ENCODE data around the gene PPP2R2C.

Gene PPP2R2C

GRCh38 chr4:6420036-6420435, 52.4 kb downstream of the PPP2R2C start:
- 80% methylated on average over 7 of the region's 7 CpGs for WGBS
- no peaks in the 10 kb centered on the region for H3K4me1 ChIP-seq (ENCODE audit: control insufficient read depth, insufficient read depth, low read depth, low read length)
- no peak overlapping the region for H3K4me2 ChIP-seq (ENCODE audit: low read length, poor library complexity, severe bottlenecking)
- no peak overlapping the region for H2BK120ac ChIP-seq (ENCODE audit: low read depth, low read length)
- H2BK15ac ChIP-seq (ENCODE audit: low read depth, poor library complexity, severe bottlenecking): no peak overlapping the region
- peaks cover 12 to 45% of the 10 kb centered on the region in 2 experiments for H3K27me3 ChIP-seq (ENCODE audit: control insufficient read depth in 1 of 2, insufficient read depth in 1 of 2, low read length in 2 of 2)
- H3K9me3 ChIP-seq (ENCODE audit: control insufficient read depth, low read length): no peaks in the 10 kb centered on the region
- no peak overlapping the region for H2AFZ ChIP-seq (ENCODE audit: low read depth, low read length)
- H2BK5ac ChIP-seq (ENCODE audit: low read depth, low read length, poor library complexity, severe bottlenecking): no peak overlapping the region
- no peak overlapping the region for H3K23ac ChIP-seq (ENCODE audit: low read length in 2 of 2)
- H3K4ac ChIP-seq (ENCODE audit: low read depth in 1 of 2, low read length in 2 of 2): no peak overlapping the region
- no peak overlapping the region for H3K4me3 ChIP-seq (ENCODE audit: insufficient read depth in 1 of 2, low read depth in 1 of 2, low read length in 2 of 2)
- no peaks in the 10 kb centered on the region for H3K79me1 ChIP-seq (replicated peaks; ENCODE audit: low read length, poor library complexity, severe bottlenecking)
- no peak overlapping the region for H3K14ac ChIP-seq (ENCODE audit: low read length in 2 of 2)
- H3K9ac ChIP-seq (ENCODE audit: low read length): no peak overlapping the region
- H3K36me3 ChIP-seq (ENCODE audit: control insufficient read depth in 1 of 2, insufficient read depth in 2 of 2, low read depth in 1 of 2, low read length in 2 of 2): no peaks in the 10 kb centered on the region
- H2AK5ac ChIP-seq (ENCODE audit: low read length, severe bottlenecking): no peak overlapping the region
- H3K18ac ChIP-seq (ENCODE audit: low read depth in 1 of 2, low read length in 2 of 2): no peak overlapping the region
- no peak overlapping the region for H4K91ac ChIP-seq (ENCODE audit: low read length)
- no peak overlapping the region for H2BK12ac ChIP-seq (ENCODE audit: low read length in 2 of 2)
- no peak overlapping the region for H4K8ac ChIP-seq (ENCODE audit: low read length)
- DNase-seq: no peak
- no peak overlapping the region for H3K27ac ChIP-seq (ENCODE audit: low read length, poor library complexity, severe bottlenecking)

- 41% methylated on average over 5 of the region's 6 CpGs for WGBS
- H2BK5ac ChIP-seq (ENCODE audit: low read depth, low read length, poor library complexity, severe bottlenecking): no peak overlapping the region
These were observed 52.9 kb downstream of the PPP2R2C start for GRCh38 chr4:6419452-6420028.

DNA sequence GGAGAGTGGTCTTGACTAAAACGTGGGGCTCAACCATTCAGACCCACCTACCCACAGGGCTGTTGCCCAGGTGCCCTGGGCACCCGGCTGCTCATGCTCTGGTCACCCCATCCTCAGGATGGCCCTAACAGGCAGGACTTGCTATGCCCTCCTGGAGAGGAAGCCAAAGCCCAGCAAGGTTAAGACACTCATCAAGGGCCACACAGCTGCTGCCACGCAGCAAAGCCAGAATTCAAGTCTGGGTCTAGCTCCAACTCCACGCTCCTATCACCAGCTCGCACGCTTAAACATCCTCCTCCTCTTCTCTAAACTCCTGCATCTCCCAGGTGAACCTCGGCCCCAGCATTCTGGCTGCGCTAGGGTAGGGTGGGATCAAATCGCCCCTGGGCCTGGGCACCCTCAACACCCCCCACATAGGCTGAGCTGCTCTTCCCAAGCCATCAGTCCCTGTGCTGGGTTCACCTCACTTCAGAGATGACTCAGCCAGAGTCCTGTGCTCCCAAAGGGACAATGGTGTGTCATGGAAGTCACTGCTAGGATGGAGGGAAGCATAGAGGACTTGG, 54.1 kb downstream of the PPP2R2C start:
- Histone ChIP-seq H4K8ac (ENCODE audit: low read length) (no peak overlapping the region), H3K9ac (ENCODE audit: low read length) (no peak overlapping the region), H3K14ac (ENCODE audit: low read length in 2 of 2) (no peak overlapping the region), H3K4me1 (ENCODE audit: control insufficient read depth, insufficient read depth, low read depth, low read length) (no peaks in the 10 kb centered on the region), H3K36me3 (ENCODE audit: control insufficient read depth in 1 of 2, insufficient read depth in 2 of 2, low read depth in 1 of 2, low read length in 2 of 2) (no peaks in the 10 kb centered on the region), H4K91ac (ENCODE audit: low read length) (no peak overlapping the region), H3K4ac (ENCODE audit: low read depth in 1 of 2, low read length in 2 of 2) (no peak overlapping the region), H2BK15ac (ENCODE audit: low read depth, poor library complexity, severe bottlenecking) (no peak overlapping the region), H3K23ac (ENCODE audit: low read length in 2 of 2) (no peak overlapping the region), H2BK120ac (ENCODE audit: low read depth, low read length) (no peak overlapping the region), H2BK5ac (ENCODE audit: low read depth, low read length, poor library complexity, severe bottlenecking) (no peak overlapping the region), H2AK5ac (ENCODE audit: low read length, severe bottlenecking) (no peak overlapping the region), H2AFZ (ENCODE audit: low read depth, low read length) (no peak overlapping the region), H3K18ac (ENCODE audit: low read depth in 1 of 2, low read length in 2 of 2) (no peak overlapping the region), H3K4me2 (ENCODE audit: low read length, poor library complexity, severe bottlenecking) (no peak overlapping the region), H3K79me1 (replicated peaks; ENCODE audit: low read length, poor library complexity, severe bottlenecking) (no peaks in the 10 kb centered on the region), H3K9me3 (ENCODE audit: control insufficient read depth, low read length) (no peaks in the 10 kb centered on the region), H2BK12ac (ENCODE audit: low read length in 2 of 2) (no peak overlapping the region), H3K27ac (ENCODE audit: low read length, poor library complexity, severe bottlenecking) (no peak overlapping the region), H3K27me3 (ENCODE audit: control insufficient read depth in 1 of 2, insufficient read depth in 1 of 2, low read length in 2 of 2) (peaks cover 8 to 43% of the 10 kb centered on the region in 2 experiments), H3K4me3 (ENCODE audit: insufficient read depth in 1 of 2, low read depth in 1 of 2, low read length in 2 of 2) (no peak overlapping the region)
- no peak for DNase-seq
- WGBS: 72% methylated on average over 9 of the region's 9 CpGs

More at GRCh38 chr4:6419452-6420028, 52.9 kb downstream of the PPP2R2C start:
- no peak overlapping the region for H3K4me2 ChIP-seq (ENCODE audit: low read length, poor library complexity, severe bottlenecking)
- H4K8ac ChIP-seq (ENCODE audit: low read length): no peak overlapping the region
- H4K91ac ChIP-seq (ENCODE audit: low read length): no peak overlapping the region
- H3K36me3 ChIP-seq (ENCODE audit: control insufficient read depth in 1 of 2, insufficient read depth in 2 of 2, low read depth in 1 of 2, low read length in 2 of 2): no peaks in the 10 kb centered on the region
- no peaks in the 10 kb centered on the region for H3K4me1 ChIP-seq (ENCODE audit: control insufficient read depth, insufficient read depth, low read depth, low read length)
- H2BK120ac ChIP-seq (ENCODE audit: low read depth, low read length): no peak overlapping the region
- no peaks in the 10 kb centered on the region for H3K79me1 ChIP-seq (replicated peaks; ENCODE audit: low read length, poor library complexity, severe bottlenecking)
- H3K18ac ChIP-seq (ENCODE audit: low read depth in 1 of 2, low read length in 2 of 2): no peak overlapping the region
- no peak for DNase-seq
- no peak overlapping the region for H2AFZ ChIP-seq (ENCODE audit: low read depth, low read length)
- H3K9me3 ChIP-seq (ENCODE audit: control insufficient read depth, low read length): no peaks in the 10 kb centered on the region
- H3K4ac ChIP-seq (ENCODE audit: low read depth in 1 of 2, low read length in 2 of 2): no peak overlapping the region
- peaks cover 12 to 44% of the 10 kb centered on the region in 2 experiments for H3K27me3 ChIP-seq (ENCODE audit: control insufficient read depth in 1 of 2, insufficient read depth in 1 of 2, low read length in 2 of 2)
- no peak overlapping the region for H3K4me3 ChIP-seq (ENCODE audit: insufficient read depth in 1 of 2, low read depth in 1 of 2, low read length in 2 of 2)
- H3K27ac ChIP-seq (ENCODE audit: low read length, poor library complexity, severe bottlenecking): no peak overlapping the region
- H2AK5ac ChIP-seq (ENCODE audit: low read length, severe bottlenecking): no peak overlapping the region
- no peak overlapping the region for H3K9ac ChIP-seq (ENCODE audit: low read length)
- H2BK12ac ChIP-seq (ENCODE audit: low read length in 2 of 2): no peak overlapping the region
- no peak overlapping the region for H2BK15ac ChIP-seq (ENCODE audit: low read depth, poor library complexity, severe bottlenecking)
- no peak overlapping the region for H3K23ac ChIP-seq (ENCODE audit: low read length in 2 of 2)
- H3K14ac ChIP-seq (ENCODE audit: low read length in 2 of 2): no peak overlapping the region

GRCh38 chr4:6417516-6418050, 54.8 kb downstream of the PPP2R2C start:
- H4K8ac ChIP-seq (ENCODE audit: low read length): no peak overlapping the region
- H3K9ac ChIP-seq (ENCODE audit: low read length): no peak overlapping the region
- H3K23ac ChIP-seq (ENCODE audit: low read length in 2 of 2): no peak overlapping the region
- 81% methylated on average over 12 of the region's 12 CpGs for whole genome bisulfite sequencing
- no peak overlapping the region for H2BK15ac ChIP-seq (ENCODE audit: low read depth, poor library complexity, severe bottlenecking)
- no peak overlapping the region for H2BK5ac ChIP-seq (ENCODE audit: low read depth, low read length, poor library complexity, severe bottlenecking)
- no peak overlapping the region for H3K14ac ChIP-seq (ENCODE audit: low read length in 2 of 2)
- peaks cover 8 to 43% of the 10 kb centered on the region in 2 experiments for H3K27me3 ChIP-seq (ENCODE audit: control insufficient read depth in 1 of 2, insufficient read depth in 1 of 2, low read length in 2 of 2)
- no peak overlapping the region for H2BK120ac ChIP-seq (ENCODE audit: low read depth, low read length)
- H3K27ac ChIP-seq (ENCODE audit: low read length, poor library complexity, severe bottlenecking): no peak overlapping the region
- H3K9me3 ChIP-seq (ENCODE audit: control insufficient read depth, low read length): no peaks in the 10 kb centered on the region
- H4K91ac ChIP-seq (ENCODE audit: low read length): no peak overlapping the region
- H3K4me3 ChIP-seq (ENCODE audit: insufficient read depth in 1 of 2, low read depth in 1 of 2, low read length in 2 of 2): no peak overlapping the region
- no peaks in the 10 kb centered on the region for H3K4me1 ChIP-seq (ENCODE audit: control insufficient read depth, insufficient read depth, low read depth, low read length)
- H3K4me2 ChIP-seq (ENCODE audit: low read length, poor library complexity, severe bottlenecking): no peak overlapping the region
- no peak overlapping the region for H3K4ac ChIP-seq (ENCODE audit: low read depth in 1 of 2, low read length in 2 of 2)
- H3K36me3 ChIP-seq (ENCODE audit: control insufficient read depth in 1 of 2, insufficient read depth in 2 of 2, low read depth in 1 of 2, low read length in 2 of 2): no peaks in the 10 kb centered on the region
- no peak overlapping the region for H3K18ac ChIP-seq (ENCODE audit: low read depth in 1 of 2, low read length in 2 of 2)
- H2BK12ac ChIP-seq (ENCODE audit: low read length in 2 of 2): no peak overlapping the region
- H3K79me1 ChIP-seq (replicated peaks; ENCODE audit: low read length, poor library complexity, severe bottlenecking): no peaks in the 10 kb centered on the region
- no peak overlapping the region for H2AK5ac ChIP-seq (ENCODE audit: low read length, severe bottlenecking)
- H2AFZ ChIP-seq (ENCODE audit: low read depth, low read length): no peak overlapping the region
- DNase-seq: no peak
